Parathyroid adenoma (tissue), 2 donors: ENCODE results near the gene PRPF19.

Experiments used
- H2AFZ ChIP-seq: fragments of 300-600 bp; sonication (generic); one replicate; pipeline ENCODE4 v1.7.0; 2017; ENCODE audit warnings: antibody characterized with exemption, mild to moderate bottlenecking
- H3K27ac ChIP-seq: fragments of 300-600 bp; sonication (generic); one replicate; pipeline ENCODE4 v1.7.0; 2017
- H3K27me3 ChIP-seq: fragments of 300-600 bp; sonication (generic); one replicate; pipeline ENCODE4 v1.7.0; 2017; ENCODE audit warnings: low read length; ENCODE audit not compliant: control insufficient read depth, insufficient read depth
- H3K36me3 ChIP-seq: fragments of 300-600 bp; sonication (generic); one replicate; pipeline ENCODE4 v1.7.0; 2017; ENCODE audit warnings: low read length; ENCODE audit not compliant: control insufficient read depth, insufficient read depth
- H3K4me1 ChIP-seq: fragments of 300-600 bp; sonication (generic); one replicate; pipeline ENCODE4 v1.7.0; 2017; ENCODE audit warnings: control low read depth
- H3K4me2 ChIP-seq: fragments of 300-600 bp; sonication (generic); one replicate; pipeline ENCODE4 v1.7.0; 2017; ENCODE audit warnings: low read length
- H3K4me3 ChIP-seq: fragments of 300-600 bp; sonication (generic); one replicate; pipeline ENCODE4 v1.7.0; 2017; ENCODE audit warnings: low read depth, low read length
- H3K79me2 ChIP-seq: fragments of 300-600 bp; sonication (generic); one replicate; pipeline ENCODE4 v1.7.0; 2017; ENCODE audit warnings: control low read depth
- H3K9ac ChIP-seq: fragments of 300-600 bp; sonication (generic); one replicate; pipeline ENCODE4 v1.7.0; 2017; ENCODE audit warnings: mild to moderate bottlenecking
- H3K9me3 ChIP-seq: fragments of 300-600 bp; sonication (generic); one replicate; pipeline ENCODE4 v1.7.0; 2017; ENCODE audit warnings: low read length; ENCODE audit not compliant: control insufficient read depth
- TF ChIP-seq, protein P1 (sequence below): fragments of 300-600 bp; sonication (generic); IDR thresholded peaks from one replicate; pipeline ENCODE4 v1.7.0; 2017; ENCODE audit warnings: antibody characterized with exemption, mild to moderate bottlenecking
- donor health status: primary hyperparathyroidism.

The PRPF19 gene

DNA sequence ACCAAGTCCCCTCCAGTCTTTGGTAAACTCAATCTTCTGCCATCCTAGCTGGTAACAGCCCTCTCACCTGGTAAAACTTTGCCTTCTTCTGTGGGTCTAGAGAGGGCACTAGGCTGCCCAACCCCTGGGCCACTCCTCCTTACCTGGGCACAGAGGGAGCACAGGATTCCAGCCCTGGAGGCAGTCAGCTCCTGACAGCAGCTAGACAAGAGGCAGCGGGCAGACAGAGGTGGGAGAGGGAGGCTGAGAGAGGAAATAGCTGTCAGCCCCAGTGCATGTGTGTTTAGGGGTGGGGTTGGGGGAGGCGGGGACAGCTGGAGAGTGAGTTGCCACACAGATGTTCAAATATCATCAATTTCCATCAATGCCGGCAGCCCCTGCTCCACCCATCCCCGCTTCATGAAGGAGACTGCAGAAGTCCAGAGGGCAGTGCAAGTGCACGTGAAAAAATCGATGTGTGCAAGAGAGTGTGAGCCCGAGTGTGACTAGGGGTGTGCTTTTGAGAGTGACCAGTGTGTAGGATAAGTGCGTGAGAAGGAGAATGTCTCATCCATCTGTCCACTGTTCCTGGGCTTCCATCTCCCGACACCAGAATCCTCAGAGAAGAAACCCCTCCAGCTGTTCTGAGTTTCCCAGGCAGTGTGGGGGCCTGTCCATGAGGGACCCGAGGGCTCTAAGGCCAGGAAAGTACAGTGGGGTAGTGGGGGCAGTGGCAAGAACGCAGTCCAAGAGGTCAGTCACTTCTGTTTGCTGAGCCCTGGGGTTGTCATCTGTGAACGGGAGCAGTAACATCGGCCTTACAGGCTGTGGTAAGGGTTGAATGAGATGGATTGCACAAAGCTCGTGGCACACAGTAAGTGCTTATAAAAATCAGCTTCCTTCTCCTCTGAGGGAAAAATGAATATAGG is 50.4 kb downstream of the PRPF19 start, which contains the start of gene PTGDR2:
Gene PTGDR2 (minus strand): TSS at position 225 of the 908 bp plus-strand sequence. CDS start 2,228 bp downstream, outside the sequence.
- Histone ChIP-seq H3K9ac (no peak within 1 kb of the TSS), H3K79me2 (no peaks in the 10 kb centered on the region), H3K27me3 (no peaks in the 10 kb centered on the region), H3K4me3 (peak within 1 kb of the TSS; percentile 9), H2AFZ (no peak within 1 kb of the TSS), H3K36me3 (no peaks in the 10 kb centered on the region), H3K27ac (peak within 1 kb of the TSS; percentile 100), H3K4me2 (peak within 1 kb of the TSS; percentile 13), H3K4me1 (peaks cover 8% of the 10 kb centered on the region), H3K9me3 (no peaks in the 10 kb centered on the region)
- TF ChIP-seq, protein P1, sequence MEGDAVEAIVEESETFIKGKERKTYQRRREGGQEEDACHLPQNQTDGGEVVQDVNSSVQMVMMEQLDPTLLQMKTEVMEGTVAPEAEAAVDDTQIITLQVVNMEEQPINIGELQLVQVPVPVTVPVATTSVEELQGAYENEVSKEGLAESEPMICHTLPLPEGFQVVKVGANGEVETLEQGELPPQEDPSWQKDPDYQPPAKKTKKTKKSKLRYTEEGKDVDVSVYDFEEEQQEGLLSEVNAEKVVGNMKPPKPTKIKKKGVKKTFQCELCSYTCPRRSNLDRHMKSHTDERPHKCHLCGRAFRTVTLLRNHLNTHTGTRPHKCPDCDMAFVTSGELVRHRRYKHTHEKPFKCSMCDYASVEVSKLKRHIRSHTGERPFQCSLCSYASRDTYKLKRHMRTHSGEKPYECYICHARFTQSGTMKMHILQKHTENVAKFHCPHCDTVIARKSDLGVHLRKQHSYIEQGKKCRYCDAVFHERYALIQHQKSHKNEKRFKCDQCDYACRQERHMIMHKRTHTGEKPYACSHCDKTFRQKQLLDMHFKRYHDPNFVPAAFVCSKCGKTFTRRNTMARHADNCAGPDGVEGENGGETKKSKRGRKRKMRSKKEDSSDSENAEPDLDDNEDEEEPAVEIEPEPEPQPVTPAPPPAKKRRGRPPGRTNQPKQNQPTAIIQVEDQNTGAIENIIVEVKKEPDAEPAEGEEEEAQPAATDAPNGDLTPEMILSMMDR, result no peak

DNA sequence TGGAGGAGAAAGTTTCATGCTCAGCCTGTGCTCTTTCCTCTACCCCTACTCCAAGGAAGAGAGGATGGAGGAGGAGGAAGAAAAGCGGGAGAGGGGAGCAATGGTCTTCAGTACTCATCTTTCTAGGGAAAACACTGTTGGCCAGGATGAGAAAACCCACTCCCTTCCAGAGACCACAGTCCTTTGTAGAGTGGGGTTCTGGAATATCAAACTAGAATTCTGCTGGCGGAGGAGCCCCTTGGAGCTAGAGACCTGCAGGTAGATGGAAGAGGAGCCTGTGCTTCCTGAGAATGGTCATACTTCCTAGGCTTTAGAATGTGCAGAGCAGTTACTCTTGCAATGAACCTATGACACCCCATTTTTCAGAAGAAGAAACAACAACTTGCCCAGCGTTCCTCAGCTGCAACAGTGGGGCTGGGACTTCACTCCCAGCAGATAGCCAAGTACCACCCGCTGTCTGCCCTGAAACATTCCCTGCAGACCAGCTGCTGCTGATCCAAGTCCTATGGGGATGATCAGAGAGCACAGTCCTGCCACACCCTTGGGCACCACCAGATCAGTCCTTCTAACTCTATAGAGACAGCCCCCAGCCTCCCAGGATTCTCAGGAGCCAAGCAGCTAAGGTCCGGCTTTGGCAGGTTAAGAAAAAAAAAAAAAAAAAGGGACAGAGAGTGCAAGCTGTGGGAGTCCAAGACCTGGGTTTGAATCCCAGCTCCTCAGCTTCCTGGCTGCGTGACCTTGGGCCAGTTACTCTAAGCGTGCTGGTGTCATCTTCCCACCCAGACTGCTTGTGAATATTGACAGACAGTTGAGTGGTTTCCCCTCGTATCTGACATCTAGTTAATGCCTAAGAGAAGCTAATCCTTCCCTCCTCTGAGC is 51.3 kb downstream of the PRPF19 start:
- TF ChIP-seq, protein P1, result no peak
- Histone ChIP-seq H3K79me2 (no peaks in the 10 kb centered on the region), H3K9ac (no peak overlapping the region), H3K36me3 (no peaks in the 10 kb centered on the region), H3K9me3 (no peaks in the 10 kb centered on the region), H3K27me3 (no peaks in the 10 kb centered on the region), H3K4me2 (peak overlapping the region; percentile 13), H3K4me3 (peak overlapping the region; percentile 9), H3K27ac (peak overlapping the region; percentile 100), H2AFZ (no peak overlapping the region), H3K4me1 (peaks cover 12% of the 10 kb centered on the region)

DNA sequence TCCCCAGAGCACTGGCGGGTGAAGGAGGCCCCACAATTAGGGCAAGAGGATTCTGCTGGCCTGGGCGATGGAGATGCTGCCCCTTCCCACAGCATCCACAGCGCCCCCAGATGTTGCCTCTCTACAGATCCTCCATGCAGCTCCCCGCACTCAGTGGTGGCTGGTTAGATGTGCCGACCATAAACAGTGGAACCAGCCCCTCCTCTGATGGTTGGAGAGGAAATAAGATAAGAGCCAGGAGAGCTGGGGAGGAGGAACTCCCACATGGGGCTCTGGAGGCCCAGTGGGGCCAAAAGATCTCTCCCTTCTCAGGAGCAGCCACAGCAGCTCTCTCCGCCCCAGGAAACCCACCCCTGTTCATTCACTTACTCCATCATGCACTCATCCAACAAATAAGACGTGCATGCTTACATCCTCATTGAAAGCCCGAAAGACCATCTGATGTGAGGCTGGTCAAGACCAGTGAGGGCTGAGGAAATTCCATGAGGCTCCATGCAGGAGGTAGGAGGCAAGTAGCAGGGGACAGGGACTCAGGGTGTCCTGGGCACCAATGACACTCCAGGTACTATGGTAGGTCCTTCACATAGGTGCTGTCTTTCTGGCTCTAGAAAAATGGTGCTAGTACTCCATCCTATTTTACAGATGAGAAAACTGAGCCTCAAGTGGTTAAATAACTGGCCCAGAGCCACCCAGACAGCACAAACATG is 52.1 kb downstream of the PRPF19 start:
- TF ChIP-seq, protein P1, result no peak
- Histone ChIP-seq H3K4me2 (no peak overlapping the region), H3K9ac (no peak overlapping the region), H3K4me1 (peaks cover 12% of the 10 kb centered on the region), H3K79me2 (no peaks in the 10 kb centered on the region), H2AFZ (no peak overlapping the region), H3K36me3 (no peaks in the 10 kb centered on the region), H3K9me3 (no peaks in the 10 kb centered on the region), H3K27ac (peak overlapping the region; percentile 100), H3K27me3 (no peaks in the 10 kb centered on the region), H3K4me3 (no peak overlapping the region)

DNA sequence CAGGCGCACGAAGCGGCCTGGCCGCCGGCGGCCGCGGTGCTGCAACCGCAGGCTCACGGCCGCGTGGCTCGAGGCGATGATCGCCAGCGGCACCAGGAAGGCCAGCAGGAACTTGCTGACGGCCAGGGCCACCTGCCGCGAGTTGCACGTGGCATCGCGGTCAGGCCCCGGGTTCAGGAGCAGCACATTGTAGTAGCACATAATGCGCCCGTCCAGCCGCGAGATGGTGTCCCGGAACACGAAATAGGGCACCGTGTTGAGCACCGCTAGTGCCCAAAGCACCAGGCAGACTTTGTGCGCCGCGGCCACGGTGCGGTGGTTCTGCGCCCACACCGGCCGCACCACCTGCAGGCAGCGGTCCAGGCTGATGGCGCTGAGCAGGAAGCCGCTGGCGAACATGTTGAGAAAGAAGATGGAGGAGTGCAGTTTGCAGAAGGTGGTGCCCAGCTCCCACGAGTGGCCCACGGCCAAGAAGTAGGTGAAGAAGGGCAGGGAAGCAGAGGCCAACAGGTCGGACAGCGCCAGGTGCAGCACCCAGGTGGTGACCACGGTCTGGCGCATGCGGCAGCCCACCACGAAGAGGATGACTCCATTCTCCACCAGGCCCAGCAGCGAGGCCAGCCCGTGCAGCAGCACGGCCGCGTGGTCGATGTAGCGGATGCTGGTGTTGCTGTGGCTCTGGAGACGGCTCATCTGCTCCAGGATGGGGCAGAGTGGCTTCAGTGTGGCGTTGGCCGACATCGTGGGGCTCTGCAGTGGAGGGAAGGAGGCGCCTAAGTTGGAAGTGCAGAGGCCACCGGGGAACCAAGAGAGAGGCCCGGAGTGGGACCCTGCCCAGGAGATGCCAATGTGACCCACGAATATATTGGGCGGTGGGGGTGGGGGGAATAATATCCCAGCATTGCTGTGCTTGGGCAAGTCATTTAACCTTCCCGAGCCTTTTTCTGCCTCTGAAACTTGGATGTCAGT is 53.1 kb downstream of the PRPF19 start:
- TF ChIP-seq, protein P1, result no peak
- H3K4me3 ChIP-seq, result no peak overlapping the region

More for the DNA sequence above, 53.1 kb downstream of the PRPF19 start:
- peaks cover 12% of the 10 kb centered on the region for H3K4me1 ChIP-seq
- no peaks in the 10 kb centered on the region for H3K27me3 ChIP-seq
- peak overlapping the region; percentile 100 for H3K27ac ChIP-seq
- no peak overlapping the region for H2AFZ ChIP-seq
- H3K36me3 ChIP-seq, result no peaks in the 10 kb centered on the region
- no peaks in the 10 kb centered on the region for H3K9me3 ChIP-seq
- peaks cover 4% of the 10 kb centered on the region for H3K79me2 ChIP-seq
- no peak overlapping the region for H3K9ac ChIP-seq
- H3K4me2 ChIP-seq, result no peak overlapping the region
